ENCODE results near the gene RAI2. TPM values are rescaled to one million over a fixed set of nuclear protein-coding genes. Genes with fewer than 3 reads are reported as not detected.

Gene RAI2
- total RNA-seq, 1 donor from 2014 or later: not detected

GRCh38 chrX:17820100-17820499, 41.0 kb downstream of the RAI2 start:
- no peaks in the 10 kb centered on the region for H4K20me1 ChIP-seq (ENCODE audit: low read depth)
- no peaks in the 10 kb centered on the region for H3K9me3 ChIP-seq (ENCODE audit: low read depth)
- Mint-ChIP-seq H3K36me3 (no peaks in the 10 kb centered on the region), H3K27me3 (ENCODE audit: insufficient read depth, low read depth) (peaks cover 10% of the 10 kb centered on the region), H3K9me3 (peaks cover 7% of the 10 kb centered on the region), H3K4me3 (no peak overlapping the region), H3K4me1 (peaks cover 39% of the 10 kb centered on the region), H3K27ac (no peak overlapping the region)
- no peaks in the 10 kb centered on the region for H3K4me1 ChIP-seq
- no peak overlapping the region for H3K4me2 ChIP-seq
- no peaks in the 10 kb centered on the region for H3K27me3 ChIP-seq
- H3K79me2 ChIP-seq (ENCODE audit: low read depth): no peaks in the 10 kb centered on the region
- no peak overlapping the region for H2AFZ ChIP-seq (replicated peaks)
- no peak overlapping the region for H3K27ac ChIP-seq
- no peak for TF ChIP-seq EZH2 (IDR thresholded peaks at IDR 0.05)
- no peaks in the 10 kb centered on the region for H3K36me3 ChIP-seq
- no peaks in the 10 kb centered on the region for H3F3A ChIP-seq (ENCODE audit: low read depth)
- no peak overlapping the region for H3K9ac ChIP-seq
- no peak for DNase-seq (ENCODE audit: low spot score)
- H3K4me3 ChIP-seq: no peak overlapping the region

- Histone ChIP-seq H3K36me3 (no peaks in the 10 kb centered on the region), H3K9ac (no peak overlapping the region), H4K20me1 (ENCODE audit: low read depth) (no peaks in the 10 kb centered on the region), H3K79me2 (ENCODE audit: low read depth) (no peaks in the 10 kb centered on the region), H3F3A (ENCODE audit: low read depth) (no peaks in the 10 kb centered on the region), H3K9me3 (ENCODE audit: low read depth) (no peaks in the 10 kb centered on the region), H3K27me3 (no peaks in the 10 kb centered on the region), H2AFZ (replicated peaks) (no peak overlapping the region), H3K4me3 (no peak overlapping the region), H3K4me1 (no peaks in the 10 kb centered on the region), H3K4me2 (no peak overlapping the region), H3K27ac (no peak overlapping the region)
- Mint-ChIP-seq H3K4me1 (peaks cover 28% of the 10 kb centered on the region), H3K36me3 (no peaks in the 10 kb centered on the region), H3K4me3 (no peak overlapping the region), H3K27me3 (ENCODE audit: insufficient read depth, low read depth) (peaks cover 12% of the 10 kb centered on the region), H3K9me3 (peaks cover 2% of the 10 kb centered on the region), H3K27ac (no peak overlapping the region)
- no peak for DNase-seq (ENCODE audit: low spot score)
- TF ChIP-seq EZH2 (IDR thresholded peaks at IDR 0.05): no peak
- TF ChIP-seq, protein P1, sequence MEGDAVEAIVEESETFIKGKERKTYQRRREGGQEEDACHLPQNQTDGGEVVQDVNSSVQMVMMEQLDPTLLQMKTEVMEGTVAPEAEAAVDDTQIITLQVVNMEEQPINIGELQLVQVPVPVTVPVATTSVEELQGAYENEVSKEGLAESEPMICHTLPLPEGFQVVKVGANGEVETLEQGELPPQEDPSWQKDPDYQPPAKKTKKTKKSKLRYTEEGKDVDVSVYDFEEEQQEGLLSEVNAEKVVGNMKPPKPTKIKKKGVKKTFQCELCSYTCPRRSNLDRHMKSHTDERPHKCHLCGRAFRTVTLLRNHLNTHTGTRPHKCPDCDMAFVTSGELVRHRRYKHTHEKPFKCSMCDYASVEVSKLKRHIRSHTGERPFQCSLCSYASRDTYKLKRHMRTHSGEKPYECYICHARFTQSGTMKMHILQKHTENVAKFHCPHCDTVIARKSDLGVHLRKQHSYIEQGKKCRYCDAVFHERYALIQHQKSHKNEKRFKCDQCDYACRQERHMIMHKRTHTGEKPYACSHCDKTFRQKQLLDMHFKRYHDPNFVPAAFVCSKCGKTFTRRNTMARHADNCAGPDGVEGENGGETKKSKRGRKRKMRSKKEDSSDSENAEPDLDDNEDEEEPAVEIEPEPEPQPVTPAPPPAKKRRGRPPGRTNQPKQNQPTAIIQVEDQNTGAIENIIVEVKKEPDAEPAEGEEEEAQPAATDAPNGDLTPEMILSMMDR (IDR thresholded peaks at IDR 0.05): no peak
- no peak for TF ChIP-seq EZH2phosphoT487 (IDR thresholded peaks at IDR 0.05)
Measured at GRCh38 chrX:17818726-17819125, 42.4 kb downstream of the RAI2 start.

DNA sequence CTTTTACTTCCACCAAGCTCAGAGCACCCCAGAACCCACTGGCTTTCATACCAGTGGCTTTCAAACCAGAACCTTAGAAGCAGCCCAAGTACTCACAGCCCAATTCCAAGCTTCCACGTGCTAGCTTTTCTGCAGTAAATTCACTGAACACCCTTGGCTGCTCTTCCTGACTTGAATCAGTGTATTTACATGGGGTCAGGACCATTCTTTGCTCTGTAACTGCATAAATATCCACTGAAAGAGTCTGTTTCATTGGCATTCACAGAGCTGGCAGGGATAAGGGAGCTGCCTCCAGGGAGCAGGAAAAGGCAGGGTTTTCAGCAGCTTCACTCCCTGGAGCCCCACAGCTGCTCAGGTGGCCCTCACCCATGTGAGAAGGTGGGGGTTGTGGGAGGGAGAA, 43.8 kb downstream of the RAI2 start:
- no peak overlapping the region for H3K4me3 Mint-ChIP-seq
- no peak overlapping the region for H3K9ac ChIP-seq
- H4K20me1 ChIP-seq (ENCODE audit: low read depth): no peaks in the 10 kb centered on the region
- H3K79me2 ChIP-seq (ENCODE audit: low read depth): no peaks in the 10 kb centered on the region
- no peaks in the 10 kb centered on the region for H3K9me3 ChIP-seq (ENCODE audit: low read depth)
- no peaks in the 10 kb centered on the region for H3K36me3 Mint-ChIP-seq
- H3K27me3 ChIP-seq: no peaks in the 10 kb centered on the region
- DNase-seq (ENCODE audit: low spot score): no peak
- no peak overlapping the region for H2AFZ ChIP-seq (replicated peaks)
- no peak overlapping the region for H3K4me3 ChIP-seq
- H3K4me1 ChIP-seq: no peaks in the 10 kb centered on the region
- TF ChIP-seq EZH2 (IDR thresholded peaks at IDR 0.05) (no peak), EZH2phosphoT487 (IDR thresholded peaks at IDR 0.05) (no peak)
- TF ChIP-seq, protein P1 (IDR thresholded peaks at IDR 0.05): no peak
- peaks cover 13% of the 10 kb centered on the region for H3K27me3 Mint-ChIP-seq (ENCODE audit: insufficient read depth, low read depth)
- peaks cover 2% of the 10 kb centered on the region for H3K9me3 Mint-ChIP-seq
- no peaks in the 10 kb centered on the region for H3F3A ChIP-seq (ENCODE audit: low read depth)
- H3K27ac Mint-ChIP-seq: no peak overlapping the region
- H3K4me1 Mint-ChIP-seq: peaks cover 17% of the 10 kb centered on the region
- no peak overlapping the region for H3K4me2 ChIP-seq
- no peaks in the 10 kb centered on the region for H3K36me3 ChIP-seq
- no peak overlapping the region for H3K27ac ChIP-seq

DNA sequence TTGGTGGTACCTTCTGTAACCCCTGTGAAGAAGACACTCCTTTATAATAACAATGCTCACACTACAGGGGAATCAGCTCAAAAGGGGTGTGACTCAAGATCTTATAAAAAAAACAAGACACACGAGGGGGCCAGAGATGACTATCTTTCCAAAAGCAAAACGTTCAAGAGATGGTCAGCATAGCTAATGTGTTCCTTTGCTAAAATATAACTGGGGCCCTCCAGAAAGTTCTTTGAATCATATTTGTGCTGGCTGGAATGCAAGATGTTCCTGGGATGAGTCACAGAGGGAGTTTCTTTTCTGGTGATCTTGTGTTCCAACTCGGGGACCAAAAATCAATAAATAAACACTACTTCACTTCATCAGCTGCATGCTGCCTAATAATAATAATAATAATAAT, 46.5 kb downstream of the RAI2 start:
- H3K79me2 ChIP-seq (ENCODE audit: low read depth): no peaks in the 10 kb centered on the region
- peaks cover 3% of the 10 kb centered on the region for H3K4me1 Mint-ChIP-seq

More for the DNA sequence above, 46.5 kb downstream of the RAI2 start:
- TF ChIP-seq, protein P1 (IDR thresholded peaks at IDR 0.05): no peak
- TF ChIP-seq EZH2 (IDR thresholded peaks at IDR 0.05) (no peak), EZH2phosphoT487 (IDR thresholded peaks at IDR 0.05) (no peak)
- Histone ChIP-seq H2AFZ (replicated peaks) (no peak overlapping the region), H4K20me1 (ENCODE audit: low read depth) (no peaks in the 10 kb centered on the region), H3K27ac (no peak overlapping the region), H3K4me1 (no peaks in the 10 kb centered on the region), H3K27me3 (no peaks in the 10 kb centered on the region), H3K9ac (no peak overlapping the region), H3K4me3 (no peak overlapping the region), H3K4me2 (no peak overlapping the region), H3K9me3 (ENCODE audit: low read depth) (no peaks in the 10 kb centered on the region), H3F3A (ENCODE audit: low read depth) (no peaks in the 10 kb centered on the region), H3K36me3 (no peaks in the 10 kb centered on the region)
- Mint-ChIP-seq H3K4me3 (no peak overlapping the region), H3K36me3 (no peaks in the 10 kb centered on the region), H3K9me3 (peaks cover 2% of the 10 kb centered on the region), H3K27me3 (ENCODE audit: insufficient read depth, low read depth) (peaks cover 16% of the 10 kb centered on the region), H3K27ac (no peak overlapping the region)
- no peak for DNase-seq (ENCODE audit: low spot score)
